HepG2 (cell line): Measurements from ENCODE around the gene NPNT. TPM values are rescaled to one million over a fixed set of nuclear protein-coding genes. Genes with fewer than 3 reads are reported as not detected.

ENCODE experiments used
- ATAC-seq: fragments of 200-7000 bp; cut with Tn5 transposase; 3 replicates; pipeline ENCODE4 v1.9.1; 2020; ENCODE audit warnings: mild to moderate bottlenecking, moderate library complexity
- BruUV-seq: library from RNA; stranded (reverse); fragments of 400-500 nt; replicated peaks from 2 replicates; lab custom pipeline; 2021; lab: Mats Ljungman, UMichigan
- CTCF ChIA-PET: fragments of 300-600 bp; formaldehyde crosslinking; extraction: SDS; loops from one replicate; lab custom pipeline; 2021; ENCODE audit warnings: low total read pairs, inconsistent platforms, low intra/inter-chr PET ratio; lab: Yijun Ruan, JAX
- POLR2A ChIA-PET: fragments of 350-600 bp; sonication (Branson Sonifier 250); formaldehyde crosslinking; loops from one replicate; lab custom pipeline; 2020; ENCODE audit warnings: antibody characterized with exemption, inconsistent platforms; lab: Yijun Ruan, JAX
- DNase-seq: peaks from one replicate; pipeline ENCODE4 v3.0.0-alpha.2; 2015; ENCODE audit warnings: low spot score
- FAIRE-seq: peaks from 3 replicates; lab custom pipeline; 2011; peaks lifted over from hg19 to GRCh38; lab: Jason Lieb, UNC
- H2AFZ ChIP-seq: one replicate; pipeline ENCODE4 v1.6.1; 2011; ENCODE audit warnings: low read length, inconsistent platforms
- H3K27ac ChIP-seq: fragments of 300-600 bp; 3 replicates; pipeline ENCODE4 v1.8.0; 2011; ENCODE audit warnings: mixed run types, mild to moderate bottlenecking, mixed read lengths, low read length, inconsistent platforms; ENCODE audit not compliant: insufficient read depth; ENCODE audit errors: extremely low read length
- H3K27me3 ChIP-seq, 2 experiments: fragments of 200-600 bp in 1 of 2; 2 replicates in 1 of 2; 3 replicates in 1 of 2; pipeline versions ENCODE4 v1.6.0 to v1.8.0; 2011; ENCODE audit warnings: low read length in 2 of 2, mild to moderate bottlenecking in 2 of 2, moderate library complexity in 2 of 2, inconsistent platforms in 1 of 2; ENCODE audit not compliant: insufficient read depth in 2 of 2, control insufficient read depth in 1 of 2
- H3K36me3 ChIP-seq, 2 experiments: fragments of 200-600 bp in 1 of 2; replicated peaks in 1 of 2; 2 replicates in 1 of 2; 3 replicates in 1 of 2; pipeline versions ENCODE4 v1.5.1 to v1.8.0; 2011; ENCODE audit warnings: low read length in 2 of 2, inconsistent platforms in 1 of 2; ENCODE audit not compliant: insufficient read depth in 2 of 2, control insufficient read depth in 1 of 2
- H3K4me1 ChIP-seq: 2 replicates; pipeline ENCODE4 v1.5.1; 2012; ENCODE audit warnings: low read length, inconsistent platforms; ENCODE audit not compliant: insufficient read depth
- H3K4me2 ChIP-seq: 2 replicates; pipeline ENCODE4 v1.6.0; 2011; ENCODE audit warnings: low read depth, low read length, inconsistent platforms
- H3K4me3 ChIP-seq, 3 experiments: fragments of 200-600 bp in 1 of 3; sonication (generic), shearing (Covaris generic) in 1 of 3; replicated peaks in 1 of 3; 2 replicates each; pipeline ENCODE4 v1.5.1; 2011 to 2016; ENCODE audit warnings: low read length in 3 of 3, inconsistent platforms in 2 of 3, low read depth in 2 of 3, mild to moderate bottlenecking in 2 of 3, control low read depth in 1 of 3, mixed read lengths in 1 of 3; ENCODE audit not compliant: insufficient read depth in 1 of 3
- H3K79me2 ChIP-seq: one replicate; pipeline ENCODE4 v1.6.1; 2011; ENCODE audit warnings: low read length, inconsistent platforms; ENCODE audit not compliant: insufficient read depth
- H3K9ac ChIP-seq: 2 replicates; pipeline ENCODE4 v1.6.0; 2011; ENCODE audit warnings: mild to moderate bottlenecking, low read depth, low read length, inconsistent platforms; ENCODE audit not compliant: insufficient read depth
- H3K9me3 ChIP-seq: 2 replicates; pipeline ENCODE4 v1.5.1; 2012; ENCODE audit warnings: mild to moderate bottlenecking, low read length
- H4K20me1 ChIP-seq: 2 replicates; pipeline ENCODE4 v1.6.0; 2011; ENCODE audit warnings: inconsistent platforms, mild to moderate bottlenecking, low read length, moderate library complexity; ENCODE audit not compliant: insufficient read depth
- ATAD3A ChIP-seq: sonication (generic); formaldehyde crosslinking; IDR thresholded peaks from 2 replicates; pipeline ENCODE4 v1.4.0; 2020; ENCODE audit warnings: missing genetic modification reagents
- BORCS8-MEF2B ChIP-seq: sonication (generic); formaldehyde crosslinking; IDR thresholded peaks from 2 replicates; pipeline ENCODE4 v1.8.0; 2022; ENCODE audit warnings: mild to moderate bottlenecking, missing genetic modification reagents
- E2F5 ChIP-seq: sonication (generic); formaldehyde crosslinking; conservative IDR thresholded peaks from 2 replicates; pipeline ENCODE4 v1.4.0; 2020; ENCODE audit warnings: missing genetic modification reagents
- GFI1 ChIP-seq: sonication (generic); formaldehyde crosslinking; IDR thresholded peaks from 2 replicates; pipeline ENCODE4 v1.5.0; 2020; ENCODE audit warnings: missing genetic modification reagents, mild to moderate bottlenecking, borderline replicate concordance
- HMGXB3 ChIP-seq: sonication (generic); formaldehyde crosslinking; IDR thresholded peaks from 2 replicates; pipeline ENCODE4 v1.4.0; 2020; ENCODE audit warnings: missing genetic modification reagents, borderline replicate concordance
- KLF6 ChIP-seq: IDR thresholded peaks from 2 replicates; pipeline ENCODE4 v1.8.0; 2016; ENCODE audit warnings: missing biosample characterization, missing genetic modification reagents
- PCBP1 ChIP-seq: fragments of 200-400 bp; formaldehyde crosslinking; IDR thresholded peaks from 2 replicates; pipeline ENCODE4 v1.6.1; 2017; ENCODE audit warnings: mild to moderate bottlenecking, low read depth, low read length, borderline replicate concordance
- RFX1 ChIP-seq: fragments of 450-650 bp; IDR thresholded peaks from 2 replicates; pipeline ENCODE4 v1.6.1; 2017
- SIX1 ChIP-seq: sonication (generic); formaldehyde crosslinking; IDR thresholded peaks from 2 replicates; pipeline ENCODE4 v1.4.0; 2020; ENCODE audit warnings: missing genetic modification reagents, borderline replicate concordance
- SOX6 ChIP-seq, 2 experiments: fragments of 450-650 bp in 1 of 2; sonication (generic) in 1 of 2; formaldehyde crosslinking in 1 of 2; IDR thresholded peaks; 2 replicates each; pipeline versions ENCODE4 v1.4.0 to v1.6.1; 2017 to 2020; ENCODE audit warnings: antibody characterized with exemption in 1 of 2, mild to moderate bottlenecking in 1 of 2, missing genetic modification reagents in 1 of 2
- U2AF1 ChIP-seq: fragments of 200-400 bp; formaldehyde crosslinking; optimal IDR thresholded peaks from 2 replicates; pipeline ENCODE3; 2017; ENCODE audit warnings: mild to moderate bottlenecking, low read depth, low read length
- ZBTB20 ChIP-seq: sonication (generic); formaldehyde crosslinking; IDR thresholded peaks from 2 replicates; pipeline ENCODE4 v1.8.1; 2023; ENCODE audit warnings: missing genetic modification reagents, low read depth, mild to moderate bottlenecking, borderline replicate concordance
- ZBTB44 ChIP-seq: sonication (generic); formaldehyde crosslinking; IDR thresholded peaks from 2 replicates; pipeline ENCODE4 v1.4.0; 2020; ENCODE audit warnings: missing genetic modification reagents
- ZBTB46 ChIP-seq: sonication (generic); formaldehyde crosslinking; IDR thresholded peaks from 2 replicates; pipeline ENCODE4 v1.4.0; 2020; ENCODE audit warnings: mild to moderate bottlenecking, missing genetic modification reagents, borderline replicate concordance
- ZNF264 ChIP-seq: sonication (generic); formaldehyde crosslinking; IDR thresholded peaks from 2 replicates; pipeline ENCODE4 v1.4.0; 2020; ENCODE audit warnings: missing genetic modification reagents
- ZNF446 ChIP-seq: sonication (generic); formaldehyde crosslinking; IDR thresholded peaks from 2 replicates; pipeline ENCODE4 v1.5.0; 2020; ENCODE audit warnings: mild to moderate bottlenecking, missing genetic modification reagents
- ZNF607 ChIP-seq: sonication (generic); formaldehyde crosslinking; IDR thresholded peaks from 2 replicates; pipeline ENCODE4 v1.5.1; 2020; ENCODE audit warnings: missing genetic modification reagents, mild to moderate bottlenecking, borderline replicate concordance
- WGBS: methylation state at CpG from one replicate; pipeline ENCODE4 v1.1.6; 2017; ENCODE audit warnings: low lambda C conversion rate; 5-methylcytosine and 5-hydroxymethylcytosine counted together
- in situ Hi-C: cut with HindIII; loops from 2 replicates; pipeline ENCODE4 v1.10.0; 2017; ENCODE audit warnings: low pct_unique_long_range_greater_than_20kb; ENCODE audit not compliant: extremely low pct_ligation_motif_present
- intact Hi-C: fragments of 100-400 bp; cut with micrococcal nuclease; formaldehyde crosslinking; loops from one replicate; pipeline ENCODE4 v1.10.0; 2022; ENCODE audit not compliant: unreplicated experiment
- polyA plus RNA-seq, 8 experiments: library from polyadenylated mRNA; depleted of rRNA in 3 of 8; stranded (reverse) in 7 of 8; unstranded in 1 of 8; fragments of >200 nt; fragmentation: Illumina TruSeq in 4 of 8; extraction: Trizol in 4 of 8; gene quantifications; 2 replicates each; pipeline versions ENCODE4 v1.2.1 to v1.2.3, GENCODE V29; 2011 to 2016; ENCODE audit warnings: low read depth in 4 of 8, missing spikeins in 1 of 8, mixed read lengths in 1 of 8; ENCODE audit not compliant: insufficient read depth in 1 of 8
- total RNA-seq, 5 experiments: library from RNA; depleted of rRNA; stranded (reverse); fragments of >200 nt; fragmentation: Illumina TruSeq; extraction: Trizol; gene quantifications; 2 replicates each; pipeline ENCODE4 v1.2.3, GENCODE V29; 2016; ENCODE audit warnings: low read depth in 1 of 5

The NPNT gene
- total and polyA plus RNA-seq, 2 of the 13 experiments (the other 11 are each of a cell fraction or from before 2014, with no cell fraction given), result 1.1 to 19.1 TPM

- FAIRE-seq, result no peak
- POLR2A ChIA-PET, result no interaction called here
- TF ChIP-seq KLF6 (CRISPR knock-in tag), result no peak
- TF ChIP-seq E2F5 (CRISPR knock-in tag), result no peak
- TF ChIP-seq GFI1 (CRISPR knock-in tag), result no peak
- no peak for TF ChIP-seq HMGXB3 (CRISPR knock-in tag)
- no peak for TF ChIP-seq ATAD3A
- TF ChIP-seq ZNF607 (CRISPR knock-in tag), result no peak
- no peak for TF ChIP-seq ZBTB46
- TF ChIP-seq SIX1 (CRISPR knock-in tag), result no peak
- TF ChIP-seq RFX1, result no peak
- TF ChIP-seq PCBP1, result no peak
- no peak for TF ChIP-seq ZBTB44 (CRISPR knock-in tag)
- no peak for TF ChIP-seq ZNF446
- TF ChIP-seq ZBTB20 (CRISPR knock-in tag), result no peak
- TF ChIP-seq BORCS8-MEF2B, result no peak
- no peak for TF ChIP-seq SOX6 (IDR thresholded peaks at IDR 0.05)
- no peak for TF ChIP-seq SOX6 (CRISPR knock-in tag; IDR thresholded peaks at IDR 0.05)
- no peak for TF ChIP-seq ZNF264
- TF ChIP-seq U2AF1, result no peak
Observed at GRCh38 chr4:105944540-105944939, 49.3 kb downstream of the NPNT start.

More at GRCh38 chr4:105944540-105944939, 49.3 kb downstream of the NPNT start:
- CTCF ChIA-PET, result no interaction called here
- Histone ChIP-seq H3K36me3 (no peaks in the 10 kb centered on the region), H3K9ac (no peak overlapping the region), H3K9me3 (no peaks in the 10 kb centered on the region), H2AFZ (no peak overlapping the region), H3K27ac (no peak overlapping the region), H3K4me1 (no peaks in the 10 kb centered on the region), H3K4me2 (no peak overlapping the region), H3K4me3 (no peak overlapping the region), H3K79me2 (no peaks in the 10 kb centered on the region), H4K20me1 (no peaks in the 10 kb centered on the region), H3K27me3 (no peaks in the 10 kb centered on the region)
- in situ Hi-C loops, result no loop called here
- WGBS, result 100% methylated on average over 1 of the region's 1 CpG
- DNase-seq (no peak), ATAC-seq (no peak)
- no TSS peak for BruUV-seq
- intact Hi-C loops, result no loop called here
